Mesenteric fat pad (tissue), 1 donor: ENCODE results near the gene CPSF3. TPM values are rescaled to one million over a fixed set of nuclear protein-coding genes. Genes with fewer than 3 reads are reported as not detected.
"Not testable (repeated sequence)": the region's sequence is repeated elsewhere in the genome, so short reads cannot be mapped to it uniquely, and the experiment has no call there.

Experiments
- DNase-seq: peaks from one replicate; pipeline ENCODE4 v3.0.0-alpha.2; 2020; ENCODE audit warnings: low spot score
- total RNA-seq: library from RNA; stranded (reverse); fragmentation: NEBNext Ultra II Directional; extraction: Animal tissue kit (Norgen Biotek cat#: 25700); gene quantifications from one replicate; pipeline ENCODE4 v1.2.1, GENCODE V29; 2021
- donor health status: DM: yes; HTN: yes; CAD: no.

The CPSF3 gene
- total RNA-seq, 1 donor from 2014 or later: 26.3 TPM

DNA sequence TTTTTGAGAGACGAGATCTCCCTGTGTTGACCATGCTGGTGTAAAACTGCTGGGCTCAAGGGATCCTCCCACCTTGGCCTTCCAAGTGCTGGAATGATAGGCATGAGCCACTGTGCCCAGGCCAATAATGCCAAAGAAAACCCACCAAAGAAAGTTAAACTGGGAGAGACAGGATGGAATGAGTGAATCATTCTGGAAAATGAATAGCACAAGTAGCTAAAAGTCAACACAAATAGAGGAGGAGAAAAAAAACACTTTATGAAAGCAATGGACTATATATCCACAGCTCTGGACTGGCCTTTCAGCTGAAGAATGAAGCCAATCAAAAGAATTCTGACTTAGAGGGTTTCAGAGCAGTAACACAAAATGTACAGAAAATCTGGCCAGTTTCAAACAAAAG, 74.8 kb downstream of the CPSF3 start:
- DNase-seq: no peak

DNA sequence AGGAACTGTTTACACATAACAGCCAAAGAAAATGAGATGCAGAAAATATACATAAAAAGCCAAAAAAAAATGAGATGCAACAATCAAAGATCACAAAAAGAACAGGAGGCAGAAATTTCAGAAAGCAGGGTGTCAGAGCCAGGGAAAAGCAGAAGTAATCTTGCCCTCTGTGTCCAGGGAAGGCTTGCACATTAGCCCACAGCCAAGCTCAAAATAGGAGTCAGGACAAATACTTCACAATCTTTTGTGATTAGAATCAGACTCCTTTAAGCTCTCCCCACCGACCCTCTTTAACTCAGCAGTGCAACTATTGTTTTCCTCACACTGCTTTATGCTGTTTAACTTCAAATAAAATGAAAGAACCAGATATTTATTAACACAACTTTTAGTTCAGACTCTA, 85.5 kb downstream of the CPSF3 start:
- DNase-seq: no peak

DNA sequence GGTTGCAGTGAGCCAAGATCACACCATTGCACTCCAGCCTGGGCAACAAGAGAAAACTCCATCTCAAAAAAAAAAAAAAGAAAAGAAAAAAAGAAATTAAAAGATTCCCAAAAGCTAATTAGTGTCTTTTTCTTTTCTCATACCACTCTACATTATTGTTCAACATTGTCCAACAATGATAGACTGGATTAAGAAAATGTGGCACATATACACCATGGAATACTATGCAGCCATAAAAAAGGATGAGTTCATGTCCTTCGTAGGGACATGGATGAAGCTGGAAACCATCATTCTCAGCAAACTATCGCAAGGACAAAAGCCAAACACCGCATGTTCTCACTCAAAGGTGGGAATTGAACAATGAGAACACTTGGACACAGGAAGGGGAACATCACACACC, 90.5 kb downstream of the CPSF3 start:
- DNase-seq: not testable (repeated sequence)

DNA sequence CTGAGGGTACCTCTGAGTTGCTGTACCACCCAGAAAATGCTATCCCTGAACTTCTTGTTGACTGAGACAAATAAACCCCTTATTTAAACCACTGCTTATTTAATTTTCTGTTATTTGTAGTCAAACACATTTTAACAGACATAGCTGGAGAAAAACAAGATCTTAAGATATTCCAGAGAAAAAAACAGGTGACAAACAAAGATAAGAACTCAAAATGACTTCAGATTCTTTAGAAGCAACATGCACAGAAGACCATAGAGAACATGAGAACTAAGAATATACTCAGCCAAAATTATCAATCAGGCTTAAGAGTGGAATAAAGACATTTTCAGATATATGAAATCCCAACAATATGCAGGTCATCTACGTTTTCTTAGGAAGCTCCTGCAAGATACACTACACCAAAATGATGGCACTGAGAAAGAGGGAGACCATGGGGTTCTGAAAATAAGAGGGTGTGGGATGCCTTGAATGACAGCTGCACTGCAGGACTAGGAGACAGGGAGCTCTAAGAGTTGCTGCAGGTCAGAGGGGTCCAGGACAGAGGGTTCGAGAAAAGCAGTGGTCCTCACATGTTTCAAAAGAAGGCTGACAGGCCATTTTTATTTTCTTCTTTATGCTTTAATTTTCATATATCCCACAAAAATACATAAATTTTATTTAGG, 93.8 kb downstream of the CPSF3 start:
- DNase-seq: no peak

DNA sequence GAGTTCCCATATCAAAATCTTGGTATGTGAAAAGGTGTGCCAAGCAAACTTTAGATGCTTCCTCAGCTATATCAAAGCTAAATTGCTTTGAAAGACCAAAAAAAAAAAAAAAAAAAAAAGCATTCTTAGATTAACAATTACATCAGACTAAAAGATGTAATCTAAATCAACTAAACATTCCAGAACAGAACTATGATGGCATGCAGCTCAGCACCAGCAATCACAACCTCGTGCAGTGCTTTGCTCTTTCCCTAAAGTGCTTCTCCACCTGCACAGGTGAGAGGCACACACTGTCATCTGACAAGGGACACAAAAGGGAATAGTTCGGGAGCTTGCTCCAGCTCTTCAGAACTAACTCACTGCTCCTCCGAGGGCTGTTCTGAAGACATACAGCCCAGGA, 94.7 kb downstream of the CPSF3 start:
- DNase-seq: no peak

DNA sequence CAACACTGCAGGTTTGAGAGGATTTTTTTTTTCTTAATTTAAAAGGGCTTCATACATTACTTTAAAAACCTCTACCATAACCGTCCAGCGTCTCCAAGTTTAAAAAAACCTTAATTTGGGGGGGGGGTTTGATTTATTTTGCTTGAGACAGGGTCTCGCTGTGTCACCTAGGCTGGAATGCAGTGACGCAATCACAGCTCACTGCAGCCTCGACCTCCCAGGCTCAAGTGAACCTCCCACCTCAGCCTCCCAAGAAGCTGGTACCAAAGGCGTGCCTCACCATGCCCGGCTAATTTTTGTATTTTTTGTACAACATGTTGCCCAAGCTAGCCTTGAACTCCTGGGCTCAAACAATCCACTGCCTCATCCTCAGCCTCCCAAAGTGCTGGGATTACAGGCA, 95.3 kb downstream of the CPSF3 start:
- no peak for DNase-seq

DNA sequence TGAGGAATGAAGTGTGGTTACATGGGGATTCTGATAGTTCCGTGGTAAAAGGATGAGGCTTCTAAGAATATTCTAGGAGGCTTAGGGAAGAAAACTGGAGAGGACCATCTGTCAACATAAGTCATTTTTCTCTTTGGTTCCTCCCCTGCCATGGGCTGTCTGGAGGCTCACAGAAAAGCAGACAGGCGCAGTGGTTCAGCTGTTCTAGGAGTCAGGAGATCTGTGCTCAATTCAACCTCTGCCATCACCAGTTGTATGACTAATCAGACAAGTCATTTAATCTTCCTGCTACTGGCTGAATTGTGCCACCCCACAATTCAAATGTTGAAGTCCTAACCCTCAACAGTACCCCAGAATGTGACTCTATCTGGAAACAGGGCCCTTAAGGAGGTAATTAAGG, 95.8 kb downstream of the CPSF3 start:
- DNase-seq: no peak

Other genes with a start within 250 kb of the CPSF3 start
- 22.9 TPM for gene ASAP2, start 216.8 kb upstream of the CPSF3 start, total RNA-seq
- gene ITGB1BP1, start 126 bp upstream of the CPSF3 start, total RNA-seq: 339 TPM
- 59.7 TPM for gene IAH1, start 50.9 kb downstream of the CPSF3 start, total RNA-seq
- gene ADAM17, start 132.2 kb downstream of the CPSF3 start, total RNA-seq: 51.7 TPM
- 183 TPM for gene YWHAQ, start 207.3 kb downstream of the CPSF3 start, total RNA-seq